ENCODE measurements around the gene DCAF6.

- TF ChIP-seq, protein P1, sequence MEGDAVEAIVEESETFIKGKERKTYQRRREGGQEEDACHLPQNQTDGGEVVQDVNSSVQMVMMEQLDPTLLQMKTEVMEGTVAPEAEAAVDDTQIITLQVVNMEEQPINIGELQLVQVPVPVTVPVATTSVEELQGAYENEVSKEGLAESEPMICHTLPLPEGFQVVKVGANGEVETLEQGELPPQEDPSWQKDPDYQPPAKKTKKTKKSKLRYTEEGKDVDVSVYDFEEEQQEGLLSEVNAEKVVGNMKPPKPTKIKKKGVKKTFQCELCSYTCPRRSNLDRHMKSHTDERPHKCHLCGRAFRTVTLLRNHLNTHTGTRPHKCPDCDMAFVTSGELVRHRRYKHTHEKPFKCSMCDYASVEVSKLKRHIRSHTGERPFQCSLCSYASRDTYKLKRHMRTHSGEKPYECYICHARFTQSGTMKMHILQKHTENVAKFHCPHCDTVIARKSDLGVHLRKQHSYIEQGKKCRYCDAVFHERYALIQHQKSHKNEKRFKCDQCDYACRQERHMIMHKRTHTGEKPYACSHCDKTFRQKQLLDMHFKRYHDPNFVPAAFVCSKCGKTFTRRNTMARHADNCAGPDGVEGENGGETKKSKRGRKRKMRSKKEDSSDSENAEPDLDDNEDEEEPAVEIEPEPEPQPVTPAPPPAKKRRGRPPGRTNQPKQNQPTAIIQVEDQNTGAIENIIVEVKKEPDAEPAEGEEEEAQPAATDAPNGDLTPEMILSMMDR (IDR thresholded peaks at IDR 0.05): no peak
- no peak for TF ChIP-seq POLR2AphosphoS5 (IDR thresholded peaks at IDR 0.05)
- TF ChIP-seq EP300 (IDR thresholded peaks at IDR 0.05): no peak
Measured at GRCh38 chr1:168042362-168042761, 105.9 kb downstream of the DCAF6 start.
